Stimulated activated CD4-positive, alpha-beta T cell treated with anti-CD3 and anti-CD28 coated beads, Interleukin-4, amount 100 ng/mL, for 24 hours (primary cell): Measurements from ENCODE around the gene SNAP91.
"Not testable (repeated sequence)": the region's sequence is repeated elsewhere in the genome, so short reads cannot be mapped to it uniquely, and the experiment has no call there.

Experiments
- DNase-seq: peaks from one replicate; pipeline ENCODE4 v3.0.0-alpha.2; 2020

The SNAP91 gene, protein sequence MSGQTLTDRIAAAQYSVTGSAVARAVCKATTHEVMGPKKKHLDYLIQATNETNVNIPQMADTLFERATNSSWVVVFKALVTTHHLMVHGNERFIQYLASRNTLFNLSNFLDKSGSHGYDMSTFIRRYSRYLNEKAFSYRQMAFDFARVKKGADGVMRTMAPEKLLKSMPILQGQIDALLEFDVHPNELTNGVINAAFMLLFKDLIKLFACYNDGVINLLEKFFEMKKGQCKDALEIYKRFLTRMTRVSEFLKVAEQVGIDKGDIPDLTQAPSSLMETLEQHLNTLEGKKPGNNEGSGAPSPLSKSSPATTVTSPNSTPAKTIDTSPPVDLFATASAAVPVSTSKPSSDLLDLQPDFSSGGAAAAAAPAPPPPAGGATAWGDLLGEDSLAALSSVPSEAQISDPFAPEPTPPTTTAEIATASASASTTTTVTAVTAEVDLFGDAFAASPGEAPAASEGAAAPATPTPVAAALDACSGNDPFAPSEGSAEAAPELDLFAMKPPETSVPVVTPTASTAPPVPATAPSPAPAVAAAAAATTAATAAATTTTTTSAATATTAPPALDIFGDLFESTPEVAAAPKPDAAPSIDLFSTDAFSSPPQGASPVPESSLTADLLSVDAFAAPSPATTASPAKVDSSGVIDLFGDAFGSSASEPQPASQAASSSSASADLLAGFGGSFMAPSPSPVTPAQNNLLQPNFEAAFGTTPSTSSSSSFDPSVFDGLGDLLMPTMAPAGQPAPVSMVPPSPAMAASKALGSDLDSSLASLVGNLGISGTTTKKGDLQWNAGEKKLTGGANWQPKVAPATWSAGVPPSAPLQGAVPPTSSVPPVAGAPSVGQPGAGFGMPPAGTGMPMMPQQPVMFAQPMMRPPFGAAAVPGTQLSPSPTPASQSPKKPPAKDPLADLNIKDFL

DNA sequence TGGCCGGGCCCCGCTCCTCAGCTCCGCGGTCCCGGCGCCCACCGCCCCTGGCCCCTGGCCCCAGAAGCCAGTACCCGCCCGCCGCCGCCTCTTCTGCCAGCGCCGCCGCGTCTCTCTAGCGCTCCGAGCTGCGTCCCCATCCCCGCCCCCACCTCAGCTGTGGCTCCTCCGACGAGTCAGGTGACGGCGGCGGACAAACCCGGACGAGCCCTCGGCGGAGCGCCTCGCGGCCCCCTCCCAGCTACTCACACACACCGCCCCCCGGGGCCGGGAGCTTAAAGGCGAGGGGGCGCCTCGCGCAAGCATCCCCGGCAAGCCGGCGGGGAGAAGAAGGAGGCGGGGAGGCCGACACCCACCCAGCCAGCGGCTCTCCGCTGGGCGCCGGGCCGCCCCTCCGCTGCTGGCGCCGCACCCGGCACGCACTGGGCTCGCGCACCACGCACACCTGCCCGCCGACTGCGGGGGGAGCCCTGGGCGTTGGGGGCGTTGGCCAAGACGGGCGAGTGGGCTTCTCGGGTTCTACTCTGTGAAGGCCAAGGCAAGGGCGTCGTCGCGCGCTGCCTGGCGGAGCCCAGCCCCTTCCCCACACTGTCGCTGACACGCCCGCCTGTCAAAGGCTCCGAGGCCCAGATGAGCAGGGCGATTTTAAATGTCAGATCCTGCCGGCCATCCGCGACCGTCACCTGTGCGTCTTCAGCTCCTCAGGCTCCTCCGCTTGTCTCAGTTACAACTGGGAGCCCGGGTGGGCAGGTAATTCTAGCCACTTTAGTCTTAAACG lies at the start of gene SNAP91:
Gene SNAP91, minus strand, starts transcription at position 132 of the 778 bp plus-strand sequence. CDS start 1,174 bp downstream, outside the sequence.
- DNase-seq, result no peak

DNA sequence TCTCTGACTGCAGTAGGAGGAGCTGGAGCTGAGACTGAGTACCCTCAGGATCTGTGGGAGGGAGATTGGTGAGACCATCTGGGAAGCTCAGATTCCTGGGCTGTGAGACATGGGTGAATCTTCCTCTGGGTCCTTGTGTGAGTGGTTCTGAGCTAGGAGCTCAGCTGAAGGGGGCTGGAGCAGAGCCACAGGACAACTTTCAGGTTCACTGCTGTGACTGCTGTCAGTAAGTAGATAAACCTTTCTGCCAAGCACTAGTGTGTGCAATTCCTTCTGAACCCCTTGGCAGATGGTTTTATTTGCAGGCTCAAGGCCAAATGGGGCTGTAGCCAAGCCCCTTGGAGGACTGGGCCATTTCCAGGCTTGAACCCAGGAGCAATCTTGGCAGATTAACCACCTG lies 49.6 kb upstream of the SNAP91 start:
- no peak for DNase-seq

DNA sequence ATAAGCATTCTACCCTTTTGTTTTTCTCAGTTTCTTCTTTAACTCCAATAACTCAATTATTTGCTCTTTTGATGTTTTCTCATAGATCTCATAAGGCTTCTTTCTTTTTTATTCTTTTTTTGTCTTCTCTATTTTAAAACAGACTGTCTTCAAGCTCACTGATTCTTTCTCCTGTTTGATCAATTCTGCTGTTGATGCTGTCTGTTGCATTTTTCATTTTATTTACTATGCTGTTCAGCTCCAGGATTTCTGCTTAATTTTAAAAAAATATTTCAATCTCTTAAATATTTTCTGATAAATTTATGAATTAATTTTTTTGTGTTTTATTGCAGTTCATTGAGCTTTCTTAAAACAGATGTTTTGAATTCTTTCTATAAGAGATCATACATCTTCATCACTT lies 48.1 kb upstream of the SNAP91 start:
- no peak for DNase-seq

DNA sequence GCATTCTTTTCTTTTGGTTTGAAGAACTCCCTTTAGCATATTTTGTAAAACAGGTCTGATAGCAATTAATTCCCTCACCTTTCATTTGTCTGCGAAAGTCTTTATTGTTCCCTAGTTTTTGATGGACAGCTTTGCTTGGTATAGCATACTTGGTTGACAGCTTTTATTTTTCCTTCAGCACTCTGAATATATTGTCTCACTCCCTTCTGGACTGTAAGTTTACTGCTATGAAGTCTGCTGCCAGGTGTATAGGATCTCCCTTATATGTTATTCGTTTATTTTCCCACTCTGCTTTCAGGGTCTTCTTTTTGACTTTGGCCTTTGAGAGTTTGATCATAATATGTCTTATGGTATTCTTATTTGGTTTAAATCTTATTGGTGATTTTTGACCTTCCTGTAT lies 47.7 kb upstream of the SNAP91 start:
- DNase-seq, result no peak

DNA sequence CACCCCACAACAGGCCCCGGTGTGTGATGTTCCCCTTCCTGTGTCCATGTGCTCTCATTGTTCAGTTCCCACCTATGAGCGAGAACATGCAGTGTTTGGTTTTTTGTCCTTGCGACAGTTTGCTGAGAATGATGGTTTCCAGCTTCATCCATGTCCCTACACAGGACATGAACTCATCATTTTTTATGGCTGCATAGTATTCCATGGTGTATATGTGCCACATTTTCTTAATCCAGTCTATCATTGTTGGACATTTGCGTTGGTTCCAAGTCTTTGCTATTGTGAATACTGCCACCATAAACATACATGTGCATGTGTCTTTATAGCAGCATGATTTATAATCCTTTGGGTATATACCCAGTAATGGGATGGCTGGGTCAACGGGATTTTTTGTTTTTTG lies 43.5 kb upstream of the SNAP91 start:
- not testable (repeated sequence) for DNase-seq

DNA sequence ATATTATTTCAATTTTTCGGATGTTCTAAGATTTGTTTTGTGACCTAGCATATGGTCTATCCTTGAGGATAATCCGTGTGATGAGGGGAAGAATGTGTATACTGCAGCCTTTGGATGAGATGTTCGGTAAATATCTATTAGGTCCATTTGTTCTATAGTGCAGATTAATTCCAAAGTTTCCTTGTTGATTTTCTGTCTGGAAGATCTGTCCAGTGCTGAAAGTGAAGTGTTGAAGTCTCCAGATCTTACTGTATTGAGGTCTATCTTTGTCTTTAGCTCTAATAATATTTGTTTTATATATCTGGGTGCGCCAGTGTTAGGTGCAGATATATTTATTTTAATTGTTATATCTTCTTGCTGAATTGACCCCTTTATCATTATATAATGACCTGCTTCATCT lies 32.2 kb upstream of the SNAP91 start:
- DNase-seq, result no peak

DNA sequence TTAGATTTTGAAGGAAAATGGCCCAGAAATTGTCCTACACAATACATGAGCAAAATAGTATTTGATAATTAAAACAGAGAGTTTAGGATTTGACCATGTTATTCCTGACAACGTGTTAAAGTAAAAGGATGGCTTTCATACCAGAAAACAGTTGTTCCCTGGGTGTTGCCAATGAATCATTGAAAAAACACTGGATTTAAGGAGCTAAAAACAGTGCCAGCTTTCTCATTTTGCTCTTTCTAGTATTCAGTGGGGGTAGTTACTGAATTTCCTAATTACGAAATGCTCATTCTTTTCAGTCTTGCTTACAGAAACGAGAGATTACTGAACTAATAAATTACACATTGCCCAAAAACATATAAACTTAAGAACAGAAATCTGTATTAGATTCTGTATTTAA lies 26.6 kb upstream of the SNAP91 start:
- DNase-seq, result no peak

DNA sequence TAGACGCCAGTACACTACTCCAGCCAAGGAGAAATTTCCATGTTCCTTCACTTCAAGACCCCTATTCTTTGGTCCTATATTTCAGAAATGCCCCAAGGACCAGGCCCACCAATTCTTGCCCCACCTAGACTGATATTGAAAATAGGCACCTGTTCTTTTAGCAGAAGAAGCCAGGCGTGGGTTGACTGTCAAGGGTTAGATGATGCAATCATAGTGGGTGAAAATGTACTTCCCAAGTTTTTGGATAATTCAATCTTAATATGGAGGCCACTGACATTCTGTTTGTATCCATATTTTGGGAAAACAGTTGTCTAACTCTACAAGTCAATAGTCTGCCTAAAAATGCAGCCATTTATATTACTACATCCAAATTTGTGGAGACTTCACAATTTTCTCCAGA lies 21.0 kb upstream of the SNAP91 start:
- no peak for DNase-seq

DNA sequence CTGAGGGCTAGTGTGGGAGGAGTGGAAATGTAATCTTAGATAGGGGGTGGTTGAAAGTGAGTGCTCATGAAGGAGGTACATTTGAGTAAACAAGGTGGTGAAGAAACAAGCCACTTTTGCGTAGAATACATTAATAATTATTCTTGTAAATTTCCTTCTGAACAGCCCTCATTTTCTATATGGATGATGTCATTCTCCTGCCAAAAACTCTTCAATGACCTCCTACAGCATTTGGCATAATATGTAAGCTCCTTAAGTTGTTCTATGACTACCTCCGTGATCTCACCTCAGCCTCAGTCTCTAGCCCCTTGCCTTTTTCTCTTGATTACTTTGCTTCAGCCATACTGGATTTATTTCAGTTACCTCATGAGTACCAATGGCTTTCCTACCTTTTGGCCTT lies 14.0 kb upstream of the SNAP91 start:
- no peak for DNase-seq

DNA sequence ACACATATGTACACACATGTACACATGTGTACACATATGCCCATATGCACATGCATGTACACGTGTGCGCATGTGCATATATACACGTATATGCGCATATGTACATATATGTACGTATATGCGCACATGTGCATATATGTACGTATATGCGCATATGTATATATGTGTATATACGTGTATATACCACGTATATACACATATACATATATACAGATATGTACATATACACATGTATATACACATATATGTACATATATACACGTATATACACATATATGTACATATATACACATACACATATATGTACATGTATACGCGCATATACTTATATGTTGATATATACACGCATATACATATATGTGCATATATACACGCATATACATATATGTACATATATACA lies 8.9 kb upstream of the SNAP91 start:
- DNase-seq, result no peak

DNA sequence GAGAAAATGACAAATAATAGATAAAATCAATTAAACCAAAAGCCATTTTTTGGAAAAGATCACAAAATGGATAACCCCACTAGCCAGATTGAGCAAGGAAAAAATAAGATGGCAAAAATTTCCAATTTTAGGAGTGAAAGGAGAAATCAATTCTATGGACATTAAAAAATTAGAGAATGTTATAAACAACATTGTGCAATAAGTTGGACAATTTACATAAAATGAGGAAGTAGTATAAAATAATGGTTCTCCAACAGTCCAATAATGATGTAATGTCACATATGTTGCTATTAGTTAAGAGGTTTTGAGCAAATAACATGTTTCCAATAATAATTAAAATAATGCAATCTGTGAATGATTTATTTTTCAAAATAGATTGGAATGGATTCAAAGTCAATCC lies 3.1 kb upstream of the SNAP91 start:
- DNase-seq, result no peak

DNA sequence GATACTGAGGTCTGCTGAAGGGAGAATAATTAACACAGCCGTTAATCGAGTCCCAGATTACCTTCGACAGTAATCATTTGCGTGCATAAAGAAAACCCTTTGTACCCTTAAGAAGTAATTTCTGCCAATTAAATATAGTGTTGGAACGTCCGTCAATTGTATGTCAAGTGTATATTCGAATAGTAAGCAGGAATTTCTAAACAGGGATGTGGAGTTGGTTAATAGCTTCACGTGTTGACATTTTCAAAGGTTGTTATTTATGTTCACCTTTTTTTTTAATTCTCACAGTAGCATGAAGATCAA lies 798 bp upstream of the SNAP91 start:
- no peak for DNase-seq

DNA sequence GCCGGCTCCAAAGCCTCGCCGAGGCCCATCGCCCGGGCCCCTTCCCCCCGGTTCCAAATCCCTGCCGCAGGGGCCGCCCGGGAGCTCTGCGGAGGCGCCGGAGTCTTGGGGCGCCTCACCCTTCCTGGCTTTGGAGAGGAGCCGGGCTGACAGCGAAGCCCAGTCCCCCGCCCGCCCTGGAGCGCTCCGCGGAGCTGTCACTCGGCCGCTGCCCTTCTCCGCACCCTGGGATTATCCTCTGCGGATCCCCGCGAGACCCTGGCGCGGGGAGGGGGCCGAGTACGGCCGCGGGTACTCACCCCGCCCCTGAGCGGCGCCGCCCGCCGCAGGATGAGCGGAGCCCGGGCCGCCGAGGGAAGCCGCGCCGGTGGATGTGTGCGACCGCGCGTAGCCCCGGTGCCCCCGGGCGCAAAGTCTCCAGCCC lies 343 bp downstream of the SNAP91 start:
- DNase-seq, result no peak

DNA sequence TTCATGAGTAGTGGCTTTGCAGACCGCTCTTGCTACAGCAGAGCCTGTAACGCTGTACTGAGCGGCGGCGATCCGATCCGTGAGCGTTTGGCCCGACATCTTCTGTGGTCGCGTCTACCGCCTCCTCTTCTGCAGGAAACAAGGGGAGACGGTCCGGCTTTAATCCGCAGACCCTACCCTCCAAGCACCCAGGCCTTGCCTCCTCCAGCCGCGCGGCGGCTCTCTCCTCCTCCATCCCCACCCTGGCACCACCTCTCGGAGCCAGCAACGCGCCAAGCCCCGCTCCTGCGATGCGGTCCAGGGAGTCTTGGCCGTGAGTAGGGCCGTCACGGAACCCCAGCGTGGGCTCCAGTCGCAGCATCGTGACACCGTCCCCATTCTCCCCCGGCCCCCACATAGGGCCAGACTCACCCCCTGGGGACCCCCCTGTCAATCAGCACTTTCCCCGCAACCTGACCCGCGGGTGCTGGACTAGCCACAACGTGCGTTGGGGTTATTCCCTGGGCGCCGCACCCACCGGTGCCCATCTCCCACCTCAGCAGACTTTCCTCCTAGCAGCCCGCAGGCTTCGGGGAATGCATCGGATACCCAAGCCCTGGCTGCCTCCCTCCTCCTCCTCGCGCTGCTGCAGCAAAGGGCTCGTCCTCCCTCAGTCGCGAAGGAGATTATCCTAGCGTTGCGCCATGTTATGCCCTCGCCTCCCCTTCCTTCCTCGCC lies 914 bp downstream of the SNAP91 start:
- DNase-seq, result no peak

DNA sequence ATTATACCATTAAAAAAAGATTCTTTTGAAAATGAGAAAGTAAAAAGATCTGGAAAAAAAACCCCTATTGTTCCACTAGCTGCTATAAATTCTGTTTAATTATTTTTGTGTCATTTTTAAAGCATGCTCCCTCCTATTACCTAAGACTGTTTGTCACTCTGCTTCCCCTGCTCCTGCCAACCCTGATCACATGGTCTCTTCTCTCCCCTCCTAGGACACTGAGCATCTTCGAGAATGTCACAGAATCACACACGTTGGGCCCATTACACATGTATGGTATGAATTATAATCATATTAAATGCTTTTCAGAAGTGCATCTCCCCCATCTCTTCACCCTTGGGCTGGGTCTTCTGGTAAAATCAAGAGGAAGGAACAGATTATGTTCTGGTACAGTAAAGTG lies 6.2 kb downstream of the SNAP91 start:
- no peak for DNase-seq

DNA sequence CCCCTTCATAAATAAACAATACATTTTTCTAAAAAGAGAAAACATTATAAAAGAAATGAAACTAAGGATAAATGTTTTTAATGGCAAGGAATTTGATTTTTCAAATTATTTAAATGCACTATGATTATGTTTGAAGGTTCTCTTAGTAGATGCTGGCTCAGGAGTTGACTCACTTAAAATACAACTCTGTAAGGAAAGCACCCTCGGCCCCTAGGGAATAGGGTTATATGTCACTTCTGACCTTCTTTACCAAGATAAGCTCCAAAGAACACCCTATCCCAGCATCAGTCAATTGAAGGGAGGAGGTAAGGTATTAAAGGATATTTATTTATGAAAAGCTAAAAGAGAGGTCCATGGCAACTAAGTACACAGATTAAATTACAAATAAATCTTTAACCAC lies 6.8 kb downstream of the SNAP91 start:
- DNase-seq, result no peak

DNA sequence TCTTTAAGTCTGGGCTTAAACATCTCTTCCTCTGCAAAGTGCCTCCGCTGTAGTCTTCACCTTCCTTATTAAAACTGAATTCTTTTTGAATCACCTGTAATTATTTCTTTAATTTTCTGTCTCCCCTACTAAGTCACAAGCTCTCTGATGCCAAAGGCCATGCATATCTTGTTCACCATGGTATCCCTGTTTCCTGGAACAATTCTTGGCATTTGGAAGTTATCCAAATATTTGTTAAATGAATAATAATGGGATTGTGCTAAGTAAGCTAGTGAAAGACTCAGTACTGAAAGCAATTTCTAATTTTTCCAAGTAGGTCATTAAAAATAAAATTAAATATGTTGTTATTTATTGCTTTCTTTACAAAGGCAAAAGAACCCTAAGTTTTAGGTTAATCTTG lies 12.2 kb downstream of the SNAP91 start:
- no peak for DNase-seq

DNA sequence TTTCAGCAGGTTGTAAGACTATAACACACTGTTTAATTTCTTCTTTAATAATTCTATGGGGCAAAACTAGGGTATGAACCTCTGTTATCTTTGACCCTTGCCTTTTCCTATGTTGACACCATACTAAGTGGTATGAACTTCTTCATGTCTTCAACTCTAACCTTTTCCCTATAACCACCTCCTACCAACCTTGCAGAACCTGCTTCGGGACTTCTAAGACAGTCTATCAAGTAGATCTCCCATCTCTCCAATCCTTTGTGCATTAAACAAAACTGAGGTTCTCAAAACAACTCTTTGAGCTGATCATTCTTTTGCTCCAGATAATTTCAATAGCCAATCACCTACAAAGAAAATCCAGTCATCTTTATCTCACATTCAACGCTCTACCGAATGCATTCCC lies 23.4 kb downstream of the SNAP91 start:
- DNase-seq, result no peak

DNA sequence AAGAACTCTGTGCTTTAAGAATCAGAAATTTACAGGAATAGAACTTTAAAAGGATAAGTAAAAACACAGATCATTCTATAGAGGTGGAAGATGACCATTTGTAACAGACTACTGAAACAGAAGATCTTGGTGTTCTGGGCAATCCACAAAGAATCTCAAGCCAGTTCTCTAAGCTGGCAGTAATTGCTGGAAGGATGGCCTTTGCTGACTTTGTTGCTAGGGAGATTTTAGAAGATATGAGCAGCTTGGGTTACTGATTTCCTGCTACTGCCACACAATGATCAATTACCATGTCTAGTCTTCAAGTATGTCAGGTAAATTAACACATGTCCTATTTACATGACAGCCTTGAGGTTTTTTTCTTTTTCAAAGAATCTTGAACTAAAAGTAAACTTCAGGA lies 31.1 kb downstream of the SNAP91 start:
- no peak for DNase-seq

DNA sequence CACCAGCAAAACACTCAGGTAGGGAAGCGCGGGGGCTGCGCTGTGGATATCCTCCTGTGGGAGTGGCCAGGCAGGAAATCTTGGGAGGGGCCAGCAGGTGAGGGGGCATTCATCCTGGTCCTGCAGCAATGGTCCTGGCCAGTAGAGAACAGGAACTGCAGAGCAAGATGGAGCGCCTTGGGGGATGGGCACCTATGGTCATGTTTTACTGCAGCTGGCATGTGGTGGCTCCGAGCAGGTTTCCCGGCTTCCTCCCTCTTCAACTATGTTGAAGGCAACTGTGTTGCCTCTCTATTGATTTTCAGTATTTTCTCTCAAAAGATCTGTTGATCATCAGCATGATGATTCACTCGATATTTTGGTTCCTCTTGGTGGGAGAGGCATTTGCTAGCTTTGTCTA lies 70.9 kb downstream of the SNAP91 start:
- no peak for DNase-seq

DNA sequence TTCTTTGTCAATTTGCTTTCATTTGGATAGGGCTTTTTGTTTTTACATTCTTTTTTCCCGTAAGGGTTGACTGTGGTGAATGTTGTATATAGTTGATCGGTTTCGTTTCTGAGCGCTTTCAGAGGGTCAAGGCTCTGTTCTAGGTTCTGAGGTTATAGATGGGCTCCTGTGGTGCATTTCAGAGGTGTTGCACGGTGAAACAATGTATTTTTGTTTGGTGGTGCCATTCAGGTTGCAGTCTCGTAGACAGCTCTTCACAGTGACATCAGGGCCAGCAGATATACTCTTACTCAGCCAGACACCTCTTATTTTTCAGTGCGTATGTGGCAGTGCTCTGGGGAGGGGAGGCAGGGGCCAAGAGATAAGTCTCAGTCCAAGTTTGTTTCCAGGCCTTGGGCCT lies 72.1 kb downstream of the SNAP91 start:
- DNase-seq, result no peak

DNA sequence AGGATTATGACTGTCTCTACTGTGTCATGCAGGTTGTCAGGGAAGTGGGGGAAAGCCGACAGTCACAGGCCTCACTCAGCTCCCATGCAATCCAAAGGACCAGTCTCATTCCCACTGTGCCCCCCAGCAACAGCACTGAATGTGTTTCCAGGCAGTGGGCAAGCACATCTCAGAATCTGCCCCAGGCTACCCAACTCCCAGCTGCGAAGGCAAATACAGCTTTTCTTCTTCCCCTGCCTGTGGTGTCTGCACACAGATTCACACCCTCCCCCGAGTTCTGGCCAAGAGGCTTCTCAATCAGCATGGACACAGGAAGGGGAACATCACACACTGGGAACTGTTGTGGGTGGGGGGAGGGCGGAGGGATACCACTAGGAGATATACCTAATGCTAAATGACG lies 75.3 kb downstream of the SNAP91 start:
- DNase-seq, result no peak

DNA sequence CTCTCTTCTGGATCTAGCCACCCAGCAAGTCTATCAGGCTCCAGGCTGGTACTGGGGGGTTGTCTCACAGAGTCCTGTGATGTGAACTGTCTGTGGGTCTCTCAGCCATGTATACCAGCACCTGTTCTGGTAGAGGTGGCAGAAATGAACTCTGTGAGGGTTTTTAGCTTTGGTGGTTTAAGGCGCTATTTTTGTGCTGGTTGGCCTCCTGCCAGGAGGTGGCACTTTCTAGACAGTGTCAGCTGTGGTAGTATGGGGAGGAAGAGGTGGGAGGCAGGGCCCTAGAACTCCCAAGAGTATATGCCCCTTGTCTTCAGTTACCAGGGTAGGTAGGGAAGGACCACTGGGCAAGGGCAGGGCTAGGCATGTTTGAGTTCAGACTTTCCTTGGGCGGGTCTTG lies 75.8 kb downstream of the SNAP91 start:
- no peak for DNase-seq
